GM19468 (cell line): ENCODE measurements around the gene PAQR6.

Experiments used
- ATAC-seq: cut with Tn5 transposase; IDR thresholded peaks from one replicate; pipeline ENCODE4 v1.9.1; 2021; ENCODE audit warnings: mild to moderate bottlenecking, moderate library complexity, moderate number of reproducible peaks; ENCODE audit not compliant: unreplicated experiment; ENCODE audit errors: extremely low read depth

Gene PAQR6

GRCh38 chr1:156266051-156266450, 18.2 kb upstream of the PAQR6 start:
- ATAC-seq: no peak

- no peak for ATAC-seq
Measured at GRCh38 chr1:156263288-156263655, 15.4 kb upstream of the PAQR6 start.

- ATAC-seq: no peak
Measured at GRCh38 chr1:156262461-156263287, 14.8 kb upstream of the PAQR6 start.

GRCh38 chr1:156260896-156261295, 13.0 kb upstream of the PAQR6 start:
- no peak for ATAC-seq

- no peak for ATAC-seq
Measured at GRCh38 chr1:156259805-156260204, 11.9 kb upstream of the PAQR6 start.

- no peak for ATAC-seq
Measured at GRCh38 chr1:156258859-156259258, 11.0 kb upstream of the PAQR6 start.

GRCh38 chr1:156257711-156258110, 9.9 kb upstream of the PAQR6 start:
- no peak for ATAC-seq

GRCh38 chr1:156253634-156254033, 5.8 kb upstream of the PAQR6 start:
- ATAC-seq: no peak

GRCh38 chr1:156251527-156251926, 3.7 kb upstream of the PAQR6 start:
- no peak for ATAC-seq

- ATAC-seq: no peak
Measured at GRCh38 chr1:156249593-156249992, 1.7 kb upstream of the PAQR6 start.

- ATAC-seq: no peak
Measured at GRCh38 chr1:156248323-156248683, 447 bp upstream of the PAQR6 start.

- no peak for ATAC-seq
Measured at GRCh38 chr1:156246781-156247459, 936 bp downstream of the PAQR6 start.

GRCh38 chr1:156246241-156246780, 1.5 kb downstream of the PAQR6 start:
- no peak for ATAC-seq

GRCh38 chr1:156245451-156246232, 2.2 kb downstream of the PAQR6 start:
- no peak for ATAC-seq

GRCh38 chr1:156244712-156245111, 3.1 kb downstream of the PAQR6 start:
- ATAC-seq: no peak

- ATAC-seq: no peak
Measured at GRCh38 chr1:156244126-156244525, 3.7 kb downstream of the PAQR6 start.

GRCh38 chr1:156242738-156243137, 5.1 kb downstream of the PAQR6 start:
- ATAC-seq: no peak

GRCh38 chr1:156241926-156242325, 5.9 kb downstream of the PAQR6 start, which contains the start of gene BGLAP:
Gene BGLAP, plus strand, starts transcription at chr1:156242184. Its CDS starts 48 bp downstream, at chr1:156242232.
- ATAC-seq: no peak

- no peak for ATAC-seq
Measured at GRCh38 chr1:156241311-156241811, 6.5 kb downstream of the PAQR6 start.

- ATAC-seq: no peak
Measured at GRCh38 chr1:156238248-156238647, 9.6 kb downstream of the PAQR6 start.
